Hepatocyte (in vitro differentiated cells): ENCODE results near the gene C1QB. TPM values are rescaled to one million over a fixed set of nuclear protein-coding genes. Genes with fewer than 3 reads are reported as not detected.

ENCODE experiments used
- DNase-seq: peaks from one replicate; pipeline ENCODE4 v3.0.0-alpha.2; 2016; ENCODE audit warnings: low spot score
- H2AFZ ChIP-seq: fragments of 200-600 bp; sonication (generic); 2 replicates; pipeline ENCODE4 v1.6.0; 2016; ENCODE audit warnings: antibody characterized with exemption, mild to moderate bottlenecking
- H3K27ac ChIP-seq: fragments of 200-600 bp; sonication (generic); 2 replicates; pipeline ENCODE4 v1.5.1; 2016; ENCODE audit warnings: mild to moderate bottlenecking
- H3K27me3 ChIP-seq: fragments of 200-600 bp; sonication (generic); 2 replicates; pipeline ENCODE4 v1.6.1; 2016
- H3K36me3 ChIP-seq: fragments of 200-600 bp; sonication (generic); replicated peaks from 2 replicates; pipeline ENCODE4 v1.5.1; 2016; ENCODE audit warnings: low read depth; ENCODE audit not compliant: insufficient read depth
- H3K4me1 ChIP-seq: fragments of 200-600 bp; sonication (generic); 2 replicates; pipeline ENCODE4 v1.5.1; 2016; ENCODE audit warnings: mild to moderate bottlenecking, moderate library complexity; ENCODE audit not compliant: insufficient read depth
- H3K4me2 ChIP-seq: fragments of 200-600 bp; sonication (generic); 2 replicates; pipeline ENCODE4 v1.6.0; 2016
- H3K4me3 ChIP-seq: fragments of 200-600 bp; sonication (generic); 2 replicates; pipeline ENCODE4 v1.5.1; 2016; ENCODE audit warnings: mild to moderate bottlenecking
- H3K79me2 ChIP-seq: fragments of 200-600 bp; sonication (generic); 2 replicates; pipeline ENCODE4 v1.6.0; 2017; ENCODE audit warnings: mild to moderate bottlenecking
- H3K9me2 ChIP-seq: fragments of 200-600 bp; sonication (generic); replicated peaks from 2 replicates; pipeline ENCODE4 v1.6.0; 2017; ENCODE audit warnings: mild to moderate bottlenecking; ENCODE audit not compliant: insufficient read depth
- H3K9me3 ChIP-seq: fragments of 200-600 bp; sonication (generic); 2 replicates; pipeline ENCODE4 v1.5.1; 2016; ENCODE audit warnings: low read depth, mild to moderate bottlenecking
- H4K20me1 ChIP-seq: fragments of 200-600 bp; sonication (generic); 2 replicates; pipeline ENCODE4 v1.6.0; 2016; ENCODE audit warnings: mild to moderate bottlenecking; ENCODE audit not compliant: insufficient read depth, poor library complexity, severe bottlenecking
- EZH2 ChIP-seq: fragments of 200-600 bp; sonication (generic); IDR thresholded peaks from 2 replicates; pipeline ENCODE4 v1.6.1; 2016; ENCODE audit warnings: antibody characterized with exemption, mild to moderate bottlenecking, borderline replicate concordance
- EZH2phosphoT487 ChIP-seq: fragments of 200-600 bp; sonication (generic); IDR thresholded peaks from one replicate; pipeline ENCODE4 v1.6.1; 2018; ENCODE audit warnings: antibody characterized with exemption, mild to moderate bottlenecking, low read depth, moderate library complexity; ENCODE audit not compliant: unreplicated experiment, severe bottlenecking
- WGBS: methylation state at CpG from one replicate; pipeline ENCODE4 v1.1.6; 2016; ENCODE audit warnings: low lambda C conversion rate; ENCODE audit errors: missing lambda C conversion rate; 5-methylcytosine and 5-hydroxymethylcytosine counted together
- polyA plus RNA-seq: library from polyadenylated mRNA; unstranded; fragments of >200 nt; fragmentation: Nextera tagmentation; extraction: Ambion mirVana; gene quantifications from 2 replicates; pipeline ENCODE4 v1.2.1, GENCODE V29; 2016
- total RNA-seq: library from RNA; depleted of rRNA; stranded (reverse); fragments of >200 nt; gene quantifications from 2 replicates; pipeline ENCODE4 v1.2.3, GENCODE V29; 2014
- TF ChIP-seq, protein P1 (sequence below): fragments of 200-600 bp; sonication (generic); IDR thresholded peaks from 2 replicates; pipeline ENCODE4 v1.5.1; 2016; ENCODE audit warnings: antibody characterized with exemption, mild to moderate bottlenecking; ENCODE audit not compliant: poor library complexity

Gene C1QB
- total and polyA plus RNA-seq, 2 experiments from 2014 or later, result 10.3 to 11.9 TPM

DNA sequence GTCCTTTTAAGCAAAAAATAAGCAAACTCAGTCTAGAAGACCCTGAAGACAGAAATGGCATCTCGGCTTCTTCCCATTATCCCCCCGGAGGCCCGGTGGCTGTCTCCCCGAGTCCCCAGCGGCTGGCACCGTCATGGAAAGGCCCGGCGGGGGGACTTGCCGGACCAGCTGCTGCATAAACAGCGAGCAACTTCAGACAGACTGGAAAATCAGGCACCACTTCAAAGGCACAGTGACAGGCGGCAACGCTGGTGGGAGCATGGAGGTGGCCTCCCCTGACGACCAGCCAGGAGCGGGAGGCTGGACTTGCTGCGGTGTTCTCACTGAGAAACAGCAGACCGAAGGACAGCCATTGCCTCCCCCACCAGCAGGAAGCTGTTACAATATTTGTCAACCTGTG is 35.0 kb upstream of the C1QB start:
- peaks cover 31% of the 10 kb centered on the region for H3K27me3 ChIP-seq
- TF ChIP-seq EZH2phosphoT487 (no peak), EZH2 (no peak)
- TF ChIP-seq, protein P1, sequence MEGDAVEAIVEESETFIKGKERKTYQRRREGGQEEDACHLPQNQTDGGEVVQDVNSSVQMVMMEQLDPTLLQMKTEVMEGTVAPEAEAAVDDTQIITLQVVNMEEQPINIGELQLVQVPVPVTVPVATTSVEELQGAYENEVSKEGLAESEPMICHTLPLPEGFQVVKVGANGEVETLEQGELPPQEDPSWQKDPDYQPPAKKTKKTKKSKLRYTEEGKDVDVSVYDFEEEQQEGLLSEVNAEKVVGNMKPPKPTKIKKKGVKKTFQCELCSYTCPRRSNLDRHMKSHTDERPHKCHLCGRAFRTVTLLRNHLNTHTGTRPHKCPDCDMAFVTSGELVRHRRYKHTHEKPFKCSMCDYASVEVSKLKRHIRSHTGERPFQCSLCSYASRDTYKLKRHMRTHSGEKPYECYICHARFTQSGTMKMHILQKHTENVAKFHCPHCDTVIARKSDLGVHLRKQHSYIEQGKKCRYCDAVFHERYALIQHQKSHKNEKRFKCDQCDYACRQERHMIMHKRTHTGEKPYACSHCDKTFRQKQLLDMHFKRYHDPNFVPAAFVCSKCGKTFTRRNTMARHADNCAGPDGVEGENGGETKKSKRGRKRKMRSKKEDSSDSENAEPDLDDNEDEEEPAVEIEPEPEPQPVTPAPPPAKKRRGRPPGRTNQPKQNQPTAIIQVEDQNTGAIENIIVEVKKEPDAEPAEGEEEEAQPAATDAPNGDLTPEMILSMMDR, result no peak

DNA sequence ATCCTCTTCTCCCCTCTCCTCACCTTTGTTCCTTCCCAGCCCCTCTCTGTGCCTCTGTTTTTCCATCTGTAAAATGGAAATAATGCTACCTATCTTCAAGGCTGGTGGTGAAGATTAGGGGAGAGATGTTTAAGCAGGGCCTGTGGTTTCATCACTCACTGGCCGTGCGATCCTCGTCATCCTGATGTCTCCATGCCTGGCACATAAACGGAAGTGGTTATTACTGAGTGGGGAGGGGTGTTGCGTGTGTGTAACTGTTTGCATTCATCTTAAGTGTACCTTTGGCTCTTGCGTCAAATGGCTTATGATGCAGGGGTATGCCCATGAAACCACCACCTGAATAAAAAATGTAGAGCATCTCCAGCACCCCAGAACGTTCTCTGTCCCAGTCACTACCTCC is 33.8 kb upstream of the C1QB start:
- H3K27me3 ChIP-seq, result peaks cover 28% of the 10 kb centered on the region
- H3K27ac ChIP-seq, result no peak overlapping the region
- H2AFZ ChIP-seq, result no peak overlapping the region
- H3K79me2 ChIP-seq, result no peaks in the 10 kb centered on the region
- no peak overlapping the region for H3K4me2 ChIP-seq
- TF ChIP-seq EZH2phosphoT487 (no peak), EZH2 (no peak)
- TF ChIP-seq, protein P1, result no peak
- no peak overlapping the region for H3K4me3 ChIP-seq
- H3K4me1 ChIP-seq, result no peaks in the 10 kb centered on the region
- DNase-seq, result no peak
- WGBS, result 86% methylated on average over 7 of the region's 7 CpGs
- no peaks in the 10 kb centered on the region for H3K9me3 ChIP-seq
- no peaks in the 10 kb centered on the region for H3K9me2 ChIP-seq
- no peaks in the 10 kb centered on the region for H4K20me1 ChIP-seq
- no peaks in the 10 kb centered on the region for H3K36me3 ChIP-seq

More for the DNA sequence above, 35.0 kb upstream of the C1QB start:
- WGBS, result 52% methylated on average over 16 of the region's 16 CpGs
- H3K4me2 ChIP-seq, result no peak overlapping the region
- no peak overlapping the region for H3K4me3 ChIP-seq
- no peaks in the 10 kb centered on the region for H3K4me1 ChIP-seq
- no peaks in the 10 kb centered on the region for H3K9me3 ChIP-seq
- no peak overlapping the region for H2AFZ ChIP-seq
- H3K27ac ChIP-seq, result no peak overlapping the region
- no peak for DNase-seq
- no peaks in the 10 kb centered on the region for H3K9me2 ChIP-seq
- H3K36me3 ChIP-seq, result no peaks in the 10 kb centered on the region
- no peaks in the 10 kb centered on the region for H3K79me2 ChIP-seq
- H4K20me1 ChIP-seq, result no peaks in the 10 kb centered on the region

DNA sequence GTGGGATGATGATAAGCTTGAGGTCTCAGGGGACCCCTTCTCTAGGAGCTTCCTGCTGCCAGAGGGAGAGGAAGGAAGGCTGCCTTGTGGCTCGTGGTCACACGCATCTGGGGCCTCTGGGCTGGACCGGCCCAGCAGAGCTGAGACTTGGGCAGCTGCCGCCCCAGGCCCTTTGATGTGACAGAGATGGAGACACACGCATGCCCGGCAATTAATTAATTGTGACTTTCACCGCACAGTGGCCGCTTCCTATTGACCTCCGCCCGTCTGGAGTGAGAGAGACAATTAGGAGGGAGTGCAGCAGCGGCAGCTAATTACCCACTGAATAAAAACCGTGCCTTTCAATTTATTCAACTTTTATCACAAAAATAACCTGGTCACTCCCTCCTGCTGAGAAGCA is 33.2 kb upstream of the C1QB start:
- 79% methylated on average over 12 of the region's 12 CpGs for WGBS
- Histone ChIP-seq H3K27ac (no peak overlapping the region), H3K79me2 (no peaks in the 10 kb centered on the region), H3K27me3 (peaks cover 28% of the 10 kb centered on the region), H3K4me1 (no peaks in the 10 kb centered on the region), H4K20me1 (no peaks in the 10 kb centered on the region), H3K9me3 (no peaks in the 10 kb centered on the region), H3K36me3 (no peaks in the 10 kb centered on the region), H3K4me2 (no peak overlapping the region), H2AFZ (no peak overlapping the region), H3K4me3 (no peak overlapping the region), H3K9me2 (no peaks in the 10 kb centered on the region)
- TF ChIP-seq, protein P1, result no peak
- no peak for TF ChIP-seq EZH2
- no peak for TF ChIP-seq EZH2phosphoT487
- DNase-seq, result no peak

DNA sequence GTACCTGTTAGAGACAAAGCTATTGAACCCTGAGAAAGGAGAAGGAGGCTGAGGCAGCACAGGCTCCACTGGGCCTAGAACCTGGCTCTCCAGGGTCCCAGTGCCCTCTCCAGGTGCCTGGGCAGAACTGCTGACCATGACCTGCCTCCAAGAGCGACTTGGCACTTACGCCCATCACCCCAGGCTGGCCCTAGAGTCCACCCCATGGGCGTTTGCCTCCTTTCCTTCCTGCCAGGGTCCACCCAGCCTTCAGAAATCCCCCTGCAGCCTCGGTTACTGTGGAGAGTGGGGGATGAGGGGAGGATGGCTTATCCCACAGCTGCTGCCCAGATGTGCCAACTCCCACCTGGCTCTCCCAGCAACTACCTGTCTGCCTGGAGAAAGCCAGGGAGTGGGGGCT is 31.3 kb upstream of the C1QB start:
- H3K9me2 ChIP-seq, result no peaks in the 10 kb centered on the region
- no peak overlapping the region for H3K27ac ChIP-seq
- H3K36me3 ChIP-seq, result no peaks in the 10 kb centered on the region
- no peak for DNase-seq
- no peak overlapping the region for H3K4me2 ChIP-seq
- H4K20me1 ChIP-seq, result no peaks in the 10 kb centered on the region
- no peak for TF ChIP-seq EZH2
- no peak for TF ChIP-seq EZH2phosphoT487
- TF ChIP-seq, protein P1, result no peak
- no peak overlapping the region for H3K4me3 ChIP-seq
- no peaks in the 10 kb centered on the region for H3K4me1 ChIP-seq
- H3K9me3 ChIP-seq, result no peaks in the 10 kb centered on the region
- WGBS, result 71% methylated on average over 4 of the region's 4 CpGs
- H3K27me3 ChIP-seq, result peaks cover 40% of the 10 kb centered on the region
- H3K79me2 ChIP-seq, result no peaks in the 10 kb centered on the region
- H2AFZ ChIP-seq, result no peak overlapping the region
